HEK293T (cell line): Measurements from ENCODE around the gene CDYL2.

Experiments
- ARNT ChIP-seq: fragments of 450-650 bp; IDR thresholded peaks from 2 replicates; pipeline ENCODE4 v1.6.1; 2017; ENCODE audit warnings: mild to moderate bottlenecking
- BHLHE40 ChIP-seq: fragments of 450-650 bp; IDR thresholded peaks from 2 replicates; pipeline ENCODE4 v1.6.1; 2016; ENCODE audit warnings: mild to moderate bottlenecking, moderate library complexity, borderline replicate concordance
- ELF4 ChIP-seq: fragments of 450-650 bp; IDR thresholded peaks from 2 replicates; pipeline ENCODE4 v1.6.1; 2017; ENCODE audit warnings: antibody characterized with exemption
- FOXM1 ChIP-seq: fragments of 450-650 bp; IDR thresholded peaks from 2 replicates; pipeline ENCODE4 v1.6.1; 2017; ENCODE audit warnings: mild to moderate bottlenecking, borderline replicate concordance
- HDGF ChIP-seq: fragments of 450-650 bp; IDR thresholded peaks from 2 replicates; pipeline ENCODE4 v1.6.1; 2017; ENCODE audit warnings: antibody characterized with exemption, borderline replicate concordance
- LEF1 ChIP-seq: fragments of 450-650 bp; IDR thresholded peaks from 2 replicates; pipeline ENCODE4 v1.6.1; 2017; ENCODE audit warnings: mild to moderate bottlenecking, borderline replicate concordance
- SP1 ChIP-seq: fragments of 450-650 bp; IDR thresholded peaks from 2 replicates; pipeline ENCODE4 v1.6.1; 2017
- SUZ12 ChIP-seq: fragments of 450-650 bp; IDR thresholded peaks from 2 replicates; pipeline ENCODE4 v1.6.1; 2016; ENCODE audit warnings: mild to moderate bottlenecking
- TARDBP ChIP-seq: fragments of 450-650 bp; IDR thresholded peaks from 2 replicates; pipeline ENCODE4 v1.6.1; 2016
- TF ChIP-seq, protein P1 (sequence below): fragments of 450-650 bp; IDR thresholded peaks from 2 replicates; pipeline ENCODE4 v1.6.1; 2016

DNA sequence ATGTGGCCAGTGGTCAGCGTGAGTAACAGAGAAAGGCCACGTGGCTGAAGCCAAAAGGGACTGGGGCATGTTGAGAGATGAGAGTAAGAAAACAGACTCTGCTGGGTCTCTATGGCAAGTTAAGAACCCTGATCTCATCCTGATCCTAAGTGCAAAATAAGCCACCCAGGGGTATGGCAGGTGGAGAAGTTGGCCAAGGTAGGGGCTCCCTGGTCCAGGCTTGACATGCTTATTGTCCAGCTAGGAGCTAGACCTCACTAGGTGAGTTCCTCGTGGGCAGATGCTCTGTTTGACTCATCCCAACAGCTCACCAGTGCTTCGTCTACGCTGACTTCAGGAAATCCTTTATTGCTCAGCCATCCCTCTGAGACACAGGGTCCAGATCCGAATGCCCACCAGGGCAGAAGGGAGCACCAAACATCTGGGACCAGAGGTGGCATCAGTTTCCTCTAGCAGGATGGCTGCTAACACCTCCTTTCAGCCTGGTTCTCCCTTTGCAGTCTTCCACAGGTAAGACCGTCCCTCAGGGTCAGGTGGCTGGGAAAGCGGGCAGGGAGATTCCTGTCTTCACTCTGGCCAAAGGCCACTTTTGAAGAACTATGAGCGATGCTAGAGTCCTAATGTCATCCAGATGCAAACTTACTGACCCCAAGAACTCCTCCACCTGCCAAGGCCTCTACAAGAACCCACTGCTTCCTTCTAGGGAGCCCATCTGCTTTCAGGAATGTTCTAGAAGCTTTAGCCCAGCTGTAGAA lies 99.5 kb downstream of the CDYL2 start:
- TF ChIP-seq, protein P1, sequence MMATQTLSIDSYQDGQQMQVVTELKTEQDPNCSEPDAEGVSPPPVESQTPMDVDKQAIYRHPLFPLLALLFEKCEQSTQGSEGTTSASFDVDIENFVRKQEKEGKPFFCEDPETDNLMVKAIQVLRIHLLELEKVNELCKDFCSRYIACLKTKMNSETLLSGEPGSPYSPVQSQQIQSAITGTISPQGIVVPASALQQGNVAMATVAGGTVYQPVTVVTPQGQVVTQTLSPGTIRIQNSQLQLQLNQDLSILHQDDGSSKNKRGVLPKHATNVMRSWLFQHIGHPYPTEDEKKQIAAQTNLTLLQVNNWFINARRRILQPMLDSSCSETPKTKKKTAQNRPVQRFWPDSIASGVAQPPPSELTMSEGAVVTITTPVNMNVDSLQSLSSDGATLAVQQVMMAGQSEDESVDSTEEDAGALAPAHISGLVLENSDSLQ = no peak
- TF ChIP-seq LEF1 (no peak), FOXM1 (no peak), ELF4 (no peak), ARNT (no peak), BHLHE40 (no peak), HDGF (no peak), SP1 (no peak), SUZ12 (no peak), TARDBP (no peak)
